Lower leg skin (tissue), 4 donors: Measurements from ENCODE around the gene USH1G. TPM values are rescaled to one million over a fixed set of nuclear protein-coding genes. Genes with fewer than 3 reads are reported as not detected.
"Not testable (repeated sequence)": the region's sequence is repeated elsewhere in the genome, so short reads cannot be mapped to it uniquely, and the experiment has no call there.

Source experiments
- DNase-seq, 2 donors: peaks; one replicate each; pipeline ENCODE4 v3.0.0-alpha.2; 2019; ENCODE audit warnings: low spot score in 2 of 2
- H3K4me3 ChIP-seq: fragments of 200-600 bp; sonication (generic); 2 replicates; pipeline ENCODE4 v1.5.1; 2017; ENCODE audit warnings: mild to moderate bottlenecking, low read depth; ENCODE audit not compliant: poor library complexity, severe bottlenecking
- CTCF ChIP-seq, 3 donors: fragments of 450-650 bp; IDR thresholded peaks; one replicate each; pipeline ENCODE4 v1.5.1; 2016; ENCODE audit warnings: antibody characterized with exemption in 3 of 3, mild to moderate bottlenecking in 3 of 3, moderate library complexity in 2 of 3
- POLR2A ChIP-seq, 2 donors: fragments of 450-650 bp; IDR thresholded peaks; one replicate each; pipeline ENCODE4 v1.6.1; 2016 to 2017; ENCODE audit warnings: antibody characterized with exemption in 2 of 2, mild to moderate bottlenecking in 1 of 2, moderate library complexity in 1 of 2
- WGBS, 2 donors: methylation state at CpG; one replicate each; pipeline ENCODE4 v1.1.5; 2018; 5-methylcytosine and 5-hydroxymethylcytosine counted together
- intact Hi-C: fragments of 100-400 bp; cut with DNase I; formaldehyde crosslinking; loops from one replicate; pipeline ENCODE4 v1.15.0; 2023; ENCODE audit warnings: low total_unique reads
- total RNA-seq, 4 donors: library from RNA; depleted of rRNA; stranded (reverse); fragments of >200 nt; gene quantifications; one replicate each; pipeline ENCODE4 v1.1.0, GENCODE V29; 2016

Gene USH1G
- total RNA-seq, 4 donors from 2014 or later = 0.67 to 2.6 (median 2.1) TPM

- DNase-seq = no peak
- no peak for TF ChIP-seq CTCF (IDR thresholded peaks at IDR 0.05)
- no peak for TF ChIP-seq POLR2A (IDR thresholded peaks at IDR 0.05)
- 60 to 62% methylated on average over 6 of the region's 6 CpGs for WGBS, 2 donors
- H3K4me3 ChIP-seq = no peak overlapping the region
- intact Hi-C loops = no loop called here
These were observed 49.0 kb downstream of the USH1G start for GRCh38 chr17:74873874-74874614.

GRCh38 chr17:74873037-74873873 lies 49.8 kb downstream of the USH1G start:
- intact Hi-C loops = no loop called here
- 0% methylated on average over 34 to 46 of the region's 55 CpGs for WGBS, 2 donors
- peak; percentile 100 for DNase-seq
- TF ChIP-seq POLR2A (IDR thresholded peaks at IDR 0.05) (peak in 1 of 2 donors; percentile 91), CTCF (IDR thresholded peaks at IDR 0.05) (no peak)
- H3K4me3 ChIP-seq = peak overlapping the region; percentile 28

DNA sequence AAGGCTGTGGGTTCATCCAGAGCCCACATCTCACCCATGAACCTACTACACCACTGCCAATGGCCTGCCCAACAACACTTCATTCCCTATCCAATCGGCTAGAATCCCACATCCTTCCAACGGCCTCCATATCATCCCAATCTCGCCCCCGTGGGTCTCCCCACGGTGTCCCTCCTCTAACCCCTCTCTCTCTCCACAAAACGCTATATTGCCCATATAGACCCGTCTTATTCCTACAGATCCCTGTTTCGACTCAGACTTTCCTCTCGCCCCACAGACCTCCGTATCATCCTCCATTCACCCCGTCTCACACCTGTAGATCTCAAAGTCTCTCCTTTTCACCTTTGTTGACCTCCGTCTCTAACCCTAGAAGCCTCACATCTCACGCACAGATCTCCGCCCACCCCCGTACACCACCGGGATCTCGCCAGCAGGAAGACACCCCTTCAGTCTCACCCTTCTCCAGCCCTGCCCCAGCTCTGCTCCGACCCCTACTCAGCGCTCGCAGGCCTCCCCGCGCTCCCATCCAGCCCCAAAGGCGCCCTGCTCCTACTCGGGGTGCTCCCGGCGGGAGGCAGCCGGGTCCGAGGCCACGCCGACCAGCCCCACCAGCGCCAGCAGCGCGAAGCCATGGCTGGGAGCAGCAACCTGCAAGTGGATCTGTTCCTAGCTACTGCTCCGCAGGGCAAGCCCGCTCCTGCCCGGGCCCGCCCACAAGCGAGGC lies 50.6 kb downstream of the USH1G start, which contains the start of gene FDXR:
FDXR (minus strand) TSS at position 682 of the 724 bp plus-strand sequence; CDS start at position 632, 50 bp downstream.
- TF ChIP-seq CTCF (IDR thresholded peaks at IDR 0.05) = no peak
- no peak for TF ChIP-seq POLR2A (IDR thresholded peaks at IDR 0.05)
- 9 to 11% methylated on average over 23 to 33 of the region's 38 CpGs for WGBS, 2 donors
- peak within 1 kb of the TSS; percentile 52 for H3K4me3 ChIP-seq
- DNase-seq = no peak
- intact Hi-C loops = no loop called here

DNA sequence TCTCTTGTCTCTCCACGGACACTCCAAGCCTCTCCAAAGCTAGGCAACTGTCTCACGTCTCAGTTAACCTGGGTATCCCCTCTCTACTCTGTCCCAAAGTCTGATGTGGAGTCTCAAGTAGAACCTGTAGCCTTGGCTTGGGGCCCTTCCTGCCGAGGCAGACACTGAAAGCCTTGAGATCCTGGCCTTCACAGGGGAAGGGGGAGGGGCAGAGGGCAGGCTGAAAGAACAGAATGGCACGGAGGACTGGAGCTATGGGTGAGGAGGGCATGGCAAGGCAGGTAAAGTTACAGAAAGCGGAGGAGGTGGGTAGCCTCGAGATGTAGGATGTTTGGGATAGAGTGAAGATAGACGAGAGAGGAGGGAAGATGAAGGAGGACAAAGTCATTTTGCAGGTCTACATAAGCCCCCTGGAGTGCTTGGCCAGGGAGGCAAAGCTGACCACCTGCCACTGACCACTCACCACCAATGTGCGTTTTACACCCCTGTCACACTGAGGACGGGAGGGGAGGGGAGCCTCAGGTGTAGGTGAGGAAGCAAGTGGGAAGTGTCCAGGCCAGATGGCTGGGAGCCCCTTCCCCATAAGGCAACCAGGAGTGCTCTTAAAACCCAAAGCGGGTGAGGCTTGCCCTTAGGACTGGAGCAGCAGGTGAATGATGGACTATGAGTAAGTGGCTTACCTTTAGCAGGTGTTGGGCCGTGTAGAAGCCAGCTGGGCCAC lies 51.5 kb downstream of the USH1G start:
- DNase-seq = no peak
- no peak for TF ChIP-seq CTCF (IDR thresholded peaks at IDR 0.05)
- no peak for TF ChIP-seq POLR2A (IDR thresholded peaks at IDR 0.05)
- WGBS, 2 donors = 77 to 82% methylated on average over 11 of the region's 11 CpGs
- no peak overlapping the region for H3K4me3 ChIP-seq
- intact Hi-C loops = no loop called here

GRCh38 chr17:74870512-74870911 lies 52.5 kb downstream of the USH1G start:
- TF ChIP-seq POLR2A (IDR thresholded peaks at IDR 0.05) = no peak
- no peak for TF ChIP-seq CTCF (IDR thresholded peaks at IDR 0.05)
- 77 to 90% methylated on average over 3 of the region's 3 CpGs for WGBS, 2 donors
- DNase-seq = no peak
- no peak overlapping the region for H3K4me3 ChIP-seq
- intact Hi-C loops = no loop called here

DNA sequence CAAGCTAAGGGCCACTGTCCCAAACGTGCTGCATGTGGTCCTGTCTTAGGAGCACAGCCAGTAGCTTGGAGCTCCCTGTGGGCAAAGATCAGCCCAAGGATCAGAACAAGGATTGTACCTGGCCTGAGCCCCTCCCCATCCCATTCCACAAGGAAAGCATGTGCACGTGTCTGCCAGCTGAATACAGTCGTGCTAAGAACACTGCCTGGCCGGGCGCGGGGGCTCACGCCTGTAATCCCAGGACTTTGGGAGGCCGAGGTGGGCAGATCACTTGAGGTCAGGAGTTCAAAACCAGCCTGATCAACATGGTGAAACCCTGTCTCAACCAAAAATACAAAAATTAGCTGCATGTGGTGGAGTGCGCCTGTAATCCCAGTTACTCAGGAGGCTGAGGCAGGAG lies 53.0 kb downstream of the USH1G start:
- DNase-seq, intact Hi-C loops, H3K4me3 ChIP-seq: not testable (repeated sequence)
- 96 to 99% methylated on average over 9 of the region's 9 CpGs for WGBS, 2 donors
